Colonic mucosa (tissue), 4 donors: ENCODE results near the gene CYB561. TPM values are rescaled to one million over a fixed set of nuclear protein-coding genes. Genes with fewer than 3 reads are reported as not detected.

Experiments
- DNase-seq: peaks from one replicate; pipeline ENCODE4 v3.0.0-alpha.2; 2020
- H3K27ac ChIP-seq: fragments of 200-600 bp; one replicate; pipeline ENCODE4 v1.8.0; 2021
- H3K27me3 ChIP-seq: fragments of 200-600 bp; one replicate; pipeline ENCODE4 v1.8.0; 2021
- H3K36me3 ChIP-seq: fragments of 200-600 bp; one replicate; pipeline ENCODE4 v1.8.0; 2021
- H3K4me1 ChIP-seq: fragments of 200-600 bp; one replicate; pipeline ENCODE4 v1.8.0; 2021; ENCODE audit warnings: mild to moderate bottlenecking
- H3K4me3 ChIP-seq: fragments of 200-600 bp; one replicate; pipeline ENCODE4 v1.8.0; 2021
- H3K9ac ChIP-seq, 2 donors: one replicate each; pipeline ENCODE4 v1.7.0; 2013; ENCODE audit warnings: control low read depth in 2 of 2, low read depth in 2 of 2, low read length in 2 of 2
- H3K9me3 ChIP-seq: fragments of 200-600 bp; one replicate; pipeline ENCODE4 v1.8.0; 2021
- intact Hi-C: fragments of 100-400 bp; cut with DNase I; formaldehyde crosslinking; loops from one replicate; pipeline ENCODE4 v1.14.1; 2022
- total RNA-seq, 2 donors: library from RNA; stranded (reverse); fragmentation: NEBNext Ultra II Directional in 1 of 2; extraction: Animal tissue kit (Norgen Biotek cat#: 25700) in 1 of 2; gene quantifications; one replicate each; pipeline ENCODE4 v1.2.1, GENCODE V29; 2021
- TF ChIP-seq, protein P1 (sequence below): fragments of 200-600 bp; IDR thresholded peaks from one replicate; pipeline ENCODE4 v1.8.0; 2022; ENCODE audit warnings: antibody characterized with exemption, mild to moderate bottlenecking
- donor health status: healthy.
- donor health status: DM: no; HTN: no; CAD: no.
- donor health status: DM: no; HTN: no; CAD: no.

Gene CYB561
- total RNA-seq, 2 donors from 2014 or later: 60.1 to 90.6 TPM

DNA sequence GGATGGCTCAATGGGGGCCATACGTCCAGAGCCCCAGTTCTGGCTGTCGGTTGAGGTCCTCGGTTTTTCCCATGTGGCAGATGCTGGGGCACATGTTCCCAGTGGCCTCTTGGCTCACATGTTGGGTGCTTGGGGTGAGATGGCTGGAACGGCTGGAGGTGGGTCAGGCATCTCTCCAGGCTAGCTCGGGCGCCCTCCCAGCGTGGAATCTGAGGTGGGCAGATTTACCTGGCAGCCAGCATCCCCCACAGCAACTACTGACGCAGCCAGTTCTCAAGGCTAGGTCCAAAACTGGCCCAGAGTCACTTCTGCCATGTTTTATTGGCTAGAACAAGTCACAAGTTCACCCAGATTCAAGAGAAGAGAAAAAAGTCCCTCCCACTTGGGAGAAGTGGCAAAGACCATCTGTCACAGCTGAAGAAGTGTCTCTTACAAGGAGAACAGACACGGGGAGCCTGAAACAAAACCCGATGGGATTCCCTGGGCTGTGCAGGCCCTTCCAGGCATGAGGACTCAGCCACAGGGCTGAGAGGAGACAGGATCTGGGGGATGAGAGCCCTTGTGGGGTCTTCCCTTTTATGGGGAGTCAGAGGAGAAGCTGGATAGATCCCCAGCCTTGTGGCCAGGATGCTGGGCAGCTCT lies 46.0 kb upstream of the CYB561 start:
- Histone ChIP-seq H3K4me1 (no peaks in the 10 kb centered on the region), H3K9ac (no peak overlapping the region), H3K9me3 (no peaks in the 10 kb centered on the region), H3K27me3 (no peaks in the 10 kb centered on the region), H3K36me3 (no peaks in the 10 kb centered on the region), H3K27ac (no peak overlapping the region), H3K4me3 (no peak overlapping the region)
- DNase-seq: no peak
- TF ChIP-seq, protein P1, sequence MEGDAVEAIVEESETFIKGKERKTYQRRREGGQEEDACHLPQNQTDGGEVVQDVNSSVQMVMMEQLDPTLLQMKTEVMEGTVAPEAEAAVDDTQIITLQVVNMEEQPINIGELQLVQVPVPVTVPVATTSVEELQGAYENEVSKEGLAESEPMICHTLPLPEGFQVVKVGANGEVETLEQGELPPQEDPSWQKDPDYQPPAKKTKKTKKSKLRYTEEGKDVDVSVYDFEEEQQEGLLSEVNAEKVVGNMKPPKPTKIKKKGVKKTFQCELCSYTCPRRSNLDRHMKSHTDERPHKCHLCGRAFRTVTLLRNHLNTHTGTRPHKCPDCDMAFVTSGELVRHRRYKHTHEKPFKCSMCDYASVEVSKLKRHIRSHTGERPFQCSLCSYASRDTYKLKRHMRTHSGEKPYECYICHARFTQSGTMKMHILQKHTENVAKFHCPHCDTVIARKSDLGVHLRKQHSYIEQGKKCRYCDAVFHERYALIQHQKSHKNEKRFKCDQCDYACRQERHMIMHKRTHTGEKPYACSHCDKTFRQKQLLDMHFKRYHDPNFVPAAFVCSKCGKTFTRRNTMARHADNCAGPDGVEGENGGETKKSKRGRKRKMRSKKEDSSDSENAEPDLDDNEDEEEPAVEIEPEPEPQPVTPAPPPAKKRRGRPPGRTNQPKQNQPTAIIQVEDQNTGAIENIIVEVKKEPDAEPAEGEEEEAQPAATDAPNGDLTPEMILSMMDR: no peak
- intact Hi-C loops: no loop called here

- Histone ChIP-seq H3K4me3 (no peak overlapping the region), H3K36me3 (no peaks in the 10 kb centered on the region), H3K27ac (no peak overlapping the region), H3K9me3 (no peaks in the 10 kb centered on the region), H3K4me1 (no peaks in the 10 kb centered on the region), H3K9ac (no peak overlapping the region), H3K27me3 (no peaks in the 10 kb centered on the region)
- intact Hi-C loops: no loop called here
- DNase-seq: no peak
- TF ChIP-seq, protein P1: no peak
Measured at GRCh38 chr17:63491413-63491812, 45.3 kb upstream of the CYB561 start.

GRCh38 chr17:63490858-63491400 lies 44.8 kb upstream of the CYB561 start:
- Histone ChIP-seq H3K9ac (no peak overlapping the region), H3K36me3 (no peaks in the 10 kb centered on the region), H3K4me1 (no peaks in the 10 kb centered on the region), H3K27ac (no peak overlapping the region), H3K27me3 (no peaks in the 10 kb centered on the region), H3K4me3 (no peak overlapping the region), H3K9me3 (no peaks in the 10 kb centered on the region)
- intact Hi-C loops: no loop called here
- DNase-seq: no peak
- TF ChIP-seq, protein P1: no peak

DNA sequence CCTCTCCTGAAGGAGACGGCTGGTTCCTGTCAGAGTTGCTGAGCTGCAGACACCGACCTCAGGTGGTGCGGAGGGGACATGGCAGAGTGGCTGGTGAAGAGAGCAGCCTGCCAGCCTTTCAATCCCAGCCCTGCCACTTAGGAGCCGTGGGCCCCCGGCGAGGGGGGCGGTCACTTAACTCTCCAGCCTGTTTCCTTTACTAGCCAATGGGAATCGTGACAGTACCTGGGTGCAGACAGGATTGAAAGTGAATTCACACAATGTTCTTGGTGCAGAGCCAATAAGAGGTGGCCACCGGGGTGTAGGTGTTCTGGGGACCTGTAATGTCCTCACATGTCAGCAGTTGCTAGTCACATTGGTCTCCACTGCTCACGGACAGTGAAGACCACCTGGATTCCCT lies 44.2 kb upstream of the CYB561 start:
- intact Hi-C loops: no loop called here
- no peaks in the 10 kb centered on the region for H3K27me3 ChIP-seq
- H3K9me3 ChIP-seq: no peaks in the 10 kb centered on the region
- TF ChIP-seq, protein P1: no peak
- H3K36me3 ChIP-seq: no peaks in the 10 kb centered on the region
- no peak for DNase-seq
- H3K9ac ChIP-seq: no peak overlapping the region
- no peaks in the 10 kb centered on the region for H3K4me1 ChIP-seq
- no peak overlapping the region for H3K4me3 ChIP-seq
- no peak overlapping the region for H3K27ac ChIP-seq

- TF ChIP-seq, protein P1: no peak
- Histone ChIP-seq H3K9me3 (no peaks in the 10 kb centered on the region), H3K27me3 (no peaks in the 10 kb centered on the region), H3K4me3 (no peak overlapping the region), H3K27ac (no peak overlapping the region), H3K4me1 (no peaks in the 10 kb centered on the region), H3K36me3 (no peaks in the 10 kb centered on the region), H3K9ac (no peak overlapping the region)
- intact Hi-C loops: no loop called here
- DNase-seq: no peak
Measured at GRCh38 chr17:63489291-63489690, 43.2 kb upstream of the CYB561 start.
